Neural progenitor cell (in vitro differentiated cells): ENCODE results near the gene SH3GL2. TPM values are rescaled to one million over a fixed set of nuclear protein-coding genes. Genes with fewer than 3 reads are reported as not detected.

Experiments used
- DNase-seq: peaks from one replicate; pipeline ENCODE4 v3.0.0-alpha.2; 2016; ENCODE audit warnings: low spot score
- H2AFZ ChIP-seq: fragments of 200-600 bp; sonication (generic); replicated peaks from 2 replicates; pipeline ENCODE4 v1.6.1; 2016; ENCODE audit warnings: antibody characterized with exemption
- H3F3A ChIP-seq: fragments of 200-600 bp; sonication (generic); 2 replicates; pipeline ENCODE4 v1.6.1; 2016; ENCODE audit warnings: antibody characterized with exemption, low read depth
- H3K27ac ChIP-seq: fragments of 200-600 bp; sonication (generic); 2 replicates; pipeline ENCODE4 v1.5.1; 2016; ENCODE audit warnings: mild to moderate bottlenecking
- H3K27me3 ChIP-seq: fragments of 200-600 bp; sonication (generic); 2 replicates; pipeline ENCODE4 v1.6.1; 2016; ENCODE audit warnings: mild to moderate bottlenecking, moderate library complexity
- H3K36me3 ChIP-seq: fragments of 200-600 bp; sonication (generic); 2 replicates; pipeline ENCODE4 v1.5.1; 2016
- H3K4me1 ChIP-seq: fragments of 200-600 bp; sonication (generic); 2 replicates; pipeline ENCODE4 v1.6.1; 2016; ENCODE audit warnings: mixed run types
- H3K4me2 ChIP-seq: fragments of 200-600 bp; sonication (generic); 2 replicates; pipeline ENCODE4 v1.6.1; 2016
- H3K4me3 ChIP-seq: fragments of 200-600 bp; sonication (generic); 2 replicates; pipeline ENCODE4 v1.5.1; 2016
- H3K79me2 ChIP-seq: fragments of 200-600 bp; sonication (generic); 2 replicates; pipeline ENCODE4 v1.6.1; 2016; ENCODE audit warnings: low read depth
- H3K9ac ChIP-seq: fragments of 200-600 bp; sonication (generic); 2 replicates; pipeline ENCODE4 v1.6.1; 2016
- H3K9me3 ChIP-seq: fragments of 200-600 bp; sonication (generic); 2 replicates; pipeline ENCODE4 v1.5.1; 2016; ENCODE audit warnings: low read depth
- H4K20me1 ChIP-seq: fragments of 200-600 bp; sonication (generic); 2 replicates; pipeline ENCODE4 v1.6.1; 2016; ENCODE audit warnings: low read depth
- H3K27ac Mint-ChIP-seq: 3 replicates; pipeline ENCODE4 v1.8.0; 2021; ENCODE audit warnings: mixed read lengths
- H3K27me3 Mint-ChIP-seq: 2 replicates; pipeline ENCODE4 v1.8.0; 2022; ENCODE audit warnings: low read depth, mild to moderate bottlenecking, inconsistent platforms, moderate library complexity, mixed read lengths; ENCODE audit not compliant: insufficient read depth
- H3K36me3 Mint-ChIP-seq: 3 replicates; pipeline ENCODE4 v1.8.0; 2021; ENCODE audit warnings: mixed read lengths
- H3K4me1 Mint-ChIP-seq: 3 replicates; pipeline ENCODE4 v1.8.0; 2021; ENCODE audit warnings: mixed read lengths
- H3K4me3 Mint-ChIP-seq: 3 replicates; pipeline ENCODE4 v1.8.0; 2021; ENCODE audit warnings: mild to moderate bottlenecking, moderate library complexity, mixed read lengths
- H3K9me3 Mint-ChIP-seq: 3 replicates; pipeline ENCODE4 v1.8.0; 2020; ENCODE audit warnings: mixed read lengths
- EZH2 ChIP-seq: fragments of 200-600 bp; sonication (generic); IDR thresholded peaks from 2 replicates; pipeline ENCODE4 v1.6.1; 2017; ENCODE audit warnings: antibody characterized with exemption, mild to moderate bottlenecking, moderate library complexity
- EZH2phosphoT487 ChIP-seq: fragments of 200-600 bp; sonication (generic); IDR thresholded peaks from 2 replicates; pipeline ENCODE4 v1.6.1; 2017; ENCODE audit warnings: antibody characterized with exemption
- total RNA-seq: library from RNA; depleted of rRNA; stranded (reverse); fragments of >200 nt; gene quantifications from 2 replicates; pipeline ENCODE4 v1.2.3, GENCODE V29; 2015; ENCODE audit warnings: low replicate concordance
- TF ChIP-seq, protein P1 (sequence below): fragments of 200-600 bp; sonication (generic); IDR thresholded peaks from 2 replicates; pipeline ENCODE4 v1.5.1; 2017; ENCODE audit warnings: antibody characterized with exemption, mild to moderate bottlenecking

The SH3GL2 gene
- total RNA-seq: 1.2 and 1.6 TPM in 2 replicates

- no peaks in the 10 kb centered on the region for H3K9me3 ChIP-seq
- TF ChIP-seq EZH2: peak; percentile 86
- TF ChIP-seq EZH2phosphoT487: peak; percentile 77
- TF ChIP-seq, protein P1, sequence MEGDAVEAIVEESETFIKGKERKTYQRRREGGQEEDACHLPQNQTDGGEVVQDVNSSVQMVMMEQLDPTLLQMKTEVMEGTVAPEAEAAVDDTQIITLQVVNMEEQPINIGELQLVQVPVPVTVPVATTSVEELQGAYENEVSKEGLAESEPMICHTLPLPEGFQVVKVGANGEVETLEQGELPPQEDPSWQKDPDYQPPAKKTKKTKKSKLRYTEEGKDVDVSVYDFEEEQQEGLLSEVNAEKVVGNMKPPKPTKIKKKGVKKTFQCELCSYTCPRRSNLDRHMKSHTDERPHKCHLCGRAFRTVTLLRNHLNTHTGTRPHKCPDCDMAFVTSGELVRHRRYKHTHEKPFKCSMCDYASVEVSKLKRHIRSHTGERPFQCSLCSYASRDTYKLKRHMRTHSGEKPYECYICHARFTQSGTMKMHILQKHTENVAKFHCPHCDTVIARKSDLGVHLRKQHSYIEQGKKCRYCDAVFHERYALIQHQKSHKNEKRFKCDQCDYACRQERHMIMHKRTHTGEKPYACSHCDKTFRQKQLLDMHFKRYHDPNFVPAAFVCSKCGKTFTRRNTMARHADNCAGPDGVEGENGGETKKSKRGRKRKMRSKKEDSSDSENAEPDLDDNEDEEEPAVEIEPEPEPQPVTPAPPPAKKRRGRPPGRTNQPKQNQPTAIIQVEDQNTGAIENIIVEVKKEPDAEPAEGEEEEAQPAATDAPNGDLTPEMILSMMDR: no peak
- peak within 1 kb of the TSS; percentile 83 for H3K4me3 ChIP-seq
- Mint-ChIP-seq H3K9me3 (no peaks in the 10 kb centered on the region), H3K27ac (no peak within 1 kb of the TSS), H3K4me1 (peaks cover 2% of the 10 kb centered on the region), H3K36me3 (no peaks in the 10 kb centered on the region), H3K27me3 (peaks cover 48% of the 10 kb centered on the region), H3K4me3 (peak within 1 kb of the TSS; percentile 86)
- H3K27me3 ChIP-seq: peaks cover 67% of the 10 kb centered on the region
- H3K36me3 ChIP-seq: no peaks in the 10 kb centered on the region
- peaks cover 3% of the 10 kb centered on the region for H4K20me1 ChIP-seq
- H3K9ac ChIP-seq: no peak within 1 kb of the TSS
- no peak within 1 kb of the TSS for H3K27ac ChIP-seq
- peak within 1 kb of the TSS; percentile 100 for H2AFZ ChIP-seq
- no peaks in the 10 kb centered on the region for H3K79me2 ChIP-seq
- peak; percentile 80 for DNase-seq
- H3K4me2 ChIP-seq: peak within 1 kb of the TSS; percentile 100
- H3K4me1 ChIP-seq: peaks cover 4% of the 10 kb centered on the region
- peaks cover 5% of the 10 kb centered on the region for H3F3A ChIP-seq
Measured at GRCh38 chr9:17578911-17579793, at the start of gene SH3GL2. SH3GL2 (plus strand) TSS chr9:17579066.

DNA sequence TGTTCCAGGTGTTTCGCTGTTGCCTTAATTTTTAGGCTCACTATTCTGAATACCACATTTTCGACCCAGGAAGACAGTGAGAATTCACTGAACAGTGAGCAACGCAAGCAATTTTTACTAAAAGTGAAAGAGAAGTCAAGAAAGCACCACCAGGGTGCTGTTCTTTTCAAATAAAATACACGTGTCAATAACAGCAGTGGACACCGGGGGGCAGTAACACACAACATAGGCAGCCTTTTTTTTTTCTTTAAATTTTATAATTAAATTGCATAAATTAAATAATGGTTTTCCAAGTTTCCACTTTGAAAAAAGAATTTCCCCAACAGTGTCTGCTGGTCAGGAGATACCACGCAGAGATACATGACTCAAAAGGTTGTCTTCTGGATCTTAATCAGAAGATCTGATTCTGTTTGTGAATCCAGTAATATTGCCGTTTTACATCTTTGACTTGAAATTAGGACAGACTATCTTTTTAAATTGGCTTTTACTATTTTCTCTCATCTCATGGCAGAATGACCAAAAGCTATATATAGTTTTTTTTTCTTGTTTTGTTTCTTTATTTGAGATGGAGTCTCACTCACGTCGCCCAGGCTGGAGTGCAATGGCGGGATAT lies 47.1 kb upstream of the SH3GL2 start:
- no peak overlapping the region for H3K27ac ChIP-seq
- Mint-ChIP-seq H3K4me3 (no peak overlapping the region), H3K4me1 (no peaks in the 10 kb centered on the region), H3K36me3 (no peaks in the 10 kb centered on the region), H3K9me3 (no peaks in the 10 kb centered on the region), H3K27me3 (no peaks in the 10 kb centered on the region), H3K27ac (no peak overlapping the region)
- no peak overlapping the region for H3K4me3 ChIP-seq
- peak overlapping the region; percentile 86 for H2AFZ ChIP-seq
- H3K79me2 ChIP-seq: no peaks in the 10 kb centered on the region
- H3F3A ChIP-seq: no peaks in the 10 kb centered on the region
- no peaks in the 10 kb centered on the region for H3K27me3 ChIP-seq
- H3K4me2 ChIP-seq: no peak overlapping the region
- no peaks in the 10 kb centered on the region for H3K4me1 ChIP-seq
- H4K20me1 ChIP-seq: no peaks in the 10 kb centered on the region
- no peaks in the 10 kb centered on the region for H3K9me3 ChIP-seq
- H3K9ac ChIP-seq: no peak overlapping the region
- TF ChIP-seq, protein P1: peak; percentile 81
- TF ChIP-seq EZH2phosphoT487 (no peak), EZH2 (no peak)
- H3K36me3 ChIP-seq: no peaks in the 10 kb centered on the region
- DNase-seq: peak; percentile 65

DNA sequence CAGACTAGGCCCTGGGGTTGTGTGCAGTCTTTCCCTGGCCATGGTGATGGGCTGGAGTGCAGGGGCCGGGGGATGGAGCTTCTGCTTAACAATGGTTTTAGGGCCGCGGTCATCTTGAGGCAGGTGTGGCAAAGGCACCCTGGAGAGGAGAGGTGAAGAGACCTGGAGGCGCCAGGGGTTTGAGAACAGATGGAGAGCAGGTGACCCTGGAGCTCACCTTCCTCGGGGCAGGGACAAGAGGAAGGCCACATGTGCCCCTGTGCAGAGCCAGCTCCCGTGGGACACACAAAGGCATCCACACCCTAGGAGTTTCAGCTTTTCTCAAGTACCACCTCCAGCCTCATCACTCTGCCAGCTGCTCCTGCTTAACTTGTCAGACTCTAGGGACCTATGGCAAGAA lies 46.4 kb upstream of the SH3GL2 start:
- H3K36me3 Mint-ChIP-seq: no peaks in the 10 kb centered on the region
- H3K4me3 ChIP-seq: no peak overlapping the region
- H3F3A ChIP-seq: no peaks in the 10 kb centered on the region
- H3K27me3 Mint-ChIP-seq: no peaks in the 10 kb centered on the region
- H3K4me1 ChIP-seq: no peaks in the 10 kb centered on the region
- H3K9me3 ChIP-seq: no peaks in the 10 kb centered on the region
- H3K9ac ChIP-seq: no peak overlapping the region
- no peak overlapping the region for H3K27ac Mint-ChIP-seq
- H2AFZ ChIP-seq: no peak overlapping the region
- DNase-seq: no peak
- H3K4me1 Mint-ChIP-seq: no peaks in the 10 kb centered on the region
- H3K79me2 ChIP-seq: no peaks in the 10 kb centered on the region
- no peak overlapping the region for H3K4me3 Mint-ChIP-seq
- no peaks in the 10 kb centered on the region for H3K9me3 Mint-ChIP-seq
- TF ChIP-seq EZH2phosphoT487 (no peak), EZH2 (no peak)
- TF ChIP-seq, protein P1: no peak
- H3K27me3 ChIP-seq: no peaks in the 10 kb centered on the region
- H3K36me3 ChIP-seq: no peaks in the 10 kb centered on the region
- H4K20me1 ChIP-seq: no peaks in the 10 kb centered on the region
- H3K4me2 ChIP-seq: no peak overlapping the region
- no peak overlapping the region for H3K27ac ChIP-seq
